Hepatic stellate cell (primary cell): ENCODE results near the gene ARL8B.
"Not testable (repeated sequence)": the region's sequence is repeated elsewhere in the genome, so short reads cannot be mapped to it uniquely, and the experiment has no call there.

ENCODE experiments used
- DNase-seq: peaks from one replicate; pipeline ENCODE4 v3.0.0; 2011; ENCODE audit warnings: low spot score

ARL8B gene

GRCh38 chr3:5147152-5147551 is 25.1 kb downstream of the ARL8B start:
- not testable (repeated sequence) for DNase-seq

- no peak for DNase-seq
Observed at GRCh38 chr3:5149306-5149880, 27.3 kb downstream of the ARL8B start.

- DNase-seq: no peak
Observed at GRCh38 chr3:5151586-5151985, 29.5 kb downstream of the ARL8B start.

GRCh38 chr3:5153074-5153473 is 31.0 kb downstream of the ARL8B start:
- DNase-seq: no peak

GRCh38 chr3:5155241-5155640 is 33.1 kb downstream of the ARL8B start:
- DNase-seq: no peak

- no peak for DNase-seq
Observed at GRCh38 chr3:5160321-5160720, 38.2 kb downstream of the ARL8B start.

- DNase-seq: no peak
Observed at GRCh38 chr3:5160940-5161858, 39.1 kb downstream of the ARL8B start.

- peak; percentile 59 for DNase-seq
Observed at GRCh38 chr3:5162102-5162501, 40.0 kb downstream of the ARL8B start.

- no peak for DNase-seq
Observed at GRCh38 chr3:5165698-5166097, 43.6 kb downstream of the ARL8B start.

GRCh38 chr3:5166846-5167245 is 44.8 kb downstream of the ARL8B start:
- no peak for DNase-seq

GRCh38 chr3:5168110-5168509 is 46.0 kb downstream of the ARL8B start:
- no peak for DNase-seq

GRCh38 chr3:5169807-5170206 is 47.7 kb downstream of the ARL8B start:
- no peak for DNase-seq

GRCh38 chr3:5170975-5171374 is 48.9 kb downstream of the ARL8B start:
- no peak for DNase-seq

- no peak for DNase-seq
Observed at GRCh38 chr3:5172018-5172417, 49.9 kb downstream of the ARL8B start.

GRCh38 chr3:5179036-5179435 is 56.9 kb downstream of the ARL8B start:
- DNase-seq: not testable (repeated sequence)

GRCh38 chr3:5181469-5182141 is 59.5 kb downstream of the ARL8B start:
- DNase-seq: no peak

- DNase-seq: not testable (repeated sequence)
Observed at GRCh38 chr3:5183714-5184113, 61.6 kb downstream of the ARL8B start.

- DNase-seq: no peak
Observed at GRCh38 chr3:5184499-5184898, 62.4 kb downstream of the ARL8B start.

- no peak for DNase-seq
Observed at GRCh38 chr3:5185093-5185673, 63.1 kb downstream of the ARL8B start.

GRCh38 chr3:5186089-5186857 is 64.2 kb downstream of the ARL8B start:
- no peak for DNase-seq

GRCh38 chr3:5186858-5187155 is 64.7 kb downstream of the ARL8B start:
- DNase-seq: peak; percentile 35
